Activated CD8-positive, alpha-beta memory T cell treated with anti-CD3 and anti-CD28 coated beads for 4 hours (primary cell): ENCODE results near the gene CDK14.

Source experiments
- DNase-seq, 2 donors: peaks; one replicate each; pipeline ENCODE4 v3.0.0-alpha.2; 2020; ENCODE audit warnings: low read depth in 2 of 2

The CDK14 gene

GRCh38 chr7:90839316-90839715 lies 243.2 kb downstream of the CDK14 start:
- no peak for DNase-seq

- no peak for DNase-seq
Observed at GRCh38 chr7:90839727-90840291, 243.7 kb downstream of the CDK14 start.

DNA sequence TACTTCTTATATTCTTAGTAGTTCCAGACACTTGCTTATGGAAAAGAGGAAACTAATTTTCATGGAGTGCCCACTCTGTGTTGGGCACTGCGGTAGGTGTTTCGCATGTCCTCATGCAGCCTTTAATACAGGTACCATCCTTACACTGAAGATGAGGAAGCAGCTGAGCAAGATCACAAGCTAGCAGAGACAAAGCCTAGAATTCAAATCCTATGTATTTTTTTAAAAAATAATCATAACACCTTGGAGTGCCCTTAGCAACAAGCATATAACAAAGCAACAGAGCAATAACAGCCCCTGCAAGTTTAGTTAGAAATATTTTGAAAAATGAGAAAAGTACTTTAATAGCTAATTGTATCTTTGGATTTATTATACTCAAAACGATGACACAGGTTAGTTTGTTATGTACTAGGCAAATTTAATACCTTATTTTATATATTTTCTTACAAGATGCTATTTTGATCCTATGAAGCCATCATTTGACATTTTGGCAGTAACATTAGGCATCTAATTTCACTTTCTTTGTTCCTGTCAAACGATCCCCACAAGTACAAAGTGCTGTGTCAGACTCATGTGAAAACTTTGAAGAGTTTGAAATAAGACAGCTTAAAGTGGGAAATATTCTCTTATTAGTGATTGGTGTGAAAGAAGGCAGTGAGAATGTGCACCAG lies 245.8 kb downstream of the CDK14 start:
- DNase-seq = no peak

DNA sequence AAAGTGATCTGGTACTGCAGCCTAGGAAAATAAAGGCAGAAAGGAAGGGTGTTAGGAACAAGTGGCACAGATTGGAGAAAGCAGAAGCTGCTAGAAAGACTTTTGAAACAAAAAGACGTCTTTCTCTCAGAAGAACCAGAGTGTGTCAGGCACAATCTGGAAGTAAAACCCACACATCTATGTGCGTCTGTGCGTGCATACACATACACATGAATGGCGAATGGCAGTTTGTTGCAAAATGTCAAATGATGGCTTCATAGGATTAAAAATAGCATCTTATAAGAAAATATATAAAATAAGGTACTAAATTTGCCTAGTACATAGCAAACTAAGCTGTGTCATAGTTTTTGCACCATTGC lies 246.3 kb downstream of the CDK14 start:
- DNase-seq = no peak

DNA sequence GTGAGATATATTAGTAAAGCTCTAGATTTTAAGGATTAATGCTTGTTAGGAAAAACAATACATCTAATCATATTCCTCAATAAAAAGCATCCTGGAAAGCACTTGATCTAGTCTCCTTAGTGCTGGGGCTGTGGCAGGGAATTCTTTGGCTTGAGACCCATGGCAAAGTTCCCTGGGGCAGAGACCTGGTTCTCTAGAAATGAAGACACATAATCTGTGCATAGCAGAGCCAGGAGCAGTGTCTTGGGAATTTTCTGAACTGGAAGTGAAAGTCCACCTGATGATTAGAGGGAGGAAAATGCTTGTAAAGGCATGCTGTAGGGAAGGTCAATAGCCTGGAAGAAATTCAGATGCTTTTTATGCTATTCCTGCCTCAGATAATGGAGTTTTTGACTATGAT lies 247.4 kb downstream of the CDK14 start:
- DNase-seq = no peak

DNA sequence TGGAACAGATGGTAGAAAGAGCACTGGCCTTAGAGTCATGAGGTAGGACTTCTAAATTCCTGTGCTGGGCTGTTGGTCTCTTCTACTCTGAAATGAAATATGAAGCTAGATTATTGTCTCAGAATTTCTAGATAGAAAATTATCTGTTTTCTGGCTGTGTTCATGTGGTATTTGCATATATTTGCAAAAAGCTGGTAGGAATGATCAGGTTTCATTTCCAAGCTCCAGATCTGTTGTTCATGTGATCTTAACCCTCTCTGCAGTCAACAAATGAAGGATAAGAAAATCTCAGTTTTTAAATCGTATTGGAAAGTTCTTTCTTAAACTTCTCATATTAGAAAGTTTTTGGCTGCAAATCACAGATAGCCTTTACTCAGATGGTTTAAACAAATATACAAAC lies 248.3 kb downstream of the CDK14 start:
- DNase-seq = no peak

DNA sequence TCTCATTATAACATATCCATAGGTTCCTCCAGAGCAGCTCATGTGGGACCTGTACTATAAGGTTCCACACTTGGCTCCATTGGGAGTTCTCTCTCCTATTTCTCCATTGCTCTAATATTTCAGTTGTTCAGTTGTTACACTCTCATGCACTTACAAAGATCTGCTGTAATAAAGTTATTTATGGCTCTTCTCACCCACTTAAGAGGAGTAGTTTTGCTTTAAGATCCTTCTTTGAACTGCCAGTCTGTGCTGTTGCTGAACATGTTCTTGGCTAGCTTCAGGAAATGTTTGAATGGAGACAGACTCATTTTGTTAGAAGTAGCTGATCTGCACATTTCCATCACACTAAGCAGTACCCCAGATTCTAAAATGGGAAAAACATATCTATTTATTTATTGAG lies 250.1 kb downstream of the CDK14 start:
- DNase-seq = no peak

DNA sequence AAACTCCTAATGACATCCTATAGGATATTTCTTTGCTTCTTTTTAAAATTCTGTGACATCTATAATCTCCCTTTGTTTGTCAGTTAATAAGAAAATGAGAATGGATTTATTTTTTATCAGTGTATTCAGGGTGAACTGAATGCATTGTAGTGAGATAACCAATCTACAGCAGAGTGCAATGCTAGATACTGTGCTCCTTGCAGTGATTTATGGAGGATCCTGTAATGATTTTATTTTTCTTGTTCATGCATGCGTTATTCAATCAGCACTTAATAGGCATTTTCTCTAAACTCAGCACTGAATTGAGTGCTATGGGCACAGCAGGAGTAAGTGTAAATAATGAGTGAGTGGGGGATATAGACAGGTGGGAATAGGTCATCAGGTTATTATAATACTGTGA lies 253.9 kb downstream of the CDK14 start:
- DNase-seq = no peak

GRCh38 chr7:90850471-90850870 lies 254.3 kb downstream of the CDK14 start:
- no peak for DNase-seq

DNA sequence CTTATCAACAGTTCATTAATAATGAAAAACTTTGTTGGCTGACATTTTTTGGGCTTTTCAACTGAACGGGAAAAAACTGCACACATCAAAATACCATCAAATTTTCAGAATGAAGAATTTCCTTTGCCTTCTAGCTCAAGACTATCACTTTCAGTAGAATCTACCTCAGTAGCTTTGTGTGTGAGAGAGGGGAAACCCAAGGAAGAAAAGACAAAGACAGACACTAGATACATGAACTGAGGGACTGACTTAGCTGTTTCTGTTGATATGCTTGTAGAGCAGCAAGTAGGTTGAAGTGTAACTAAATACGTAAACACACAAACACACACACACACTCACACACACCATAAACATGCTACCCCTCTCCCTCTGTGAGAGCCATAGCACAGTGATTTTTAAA lies 257.1 kb downstream of the CDK14 start:
- no peak for DNase-seq

DNA sequence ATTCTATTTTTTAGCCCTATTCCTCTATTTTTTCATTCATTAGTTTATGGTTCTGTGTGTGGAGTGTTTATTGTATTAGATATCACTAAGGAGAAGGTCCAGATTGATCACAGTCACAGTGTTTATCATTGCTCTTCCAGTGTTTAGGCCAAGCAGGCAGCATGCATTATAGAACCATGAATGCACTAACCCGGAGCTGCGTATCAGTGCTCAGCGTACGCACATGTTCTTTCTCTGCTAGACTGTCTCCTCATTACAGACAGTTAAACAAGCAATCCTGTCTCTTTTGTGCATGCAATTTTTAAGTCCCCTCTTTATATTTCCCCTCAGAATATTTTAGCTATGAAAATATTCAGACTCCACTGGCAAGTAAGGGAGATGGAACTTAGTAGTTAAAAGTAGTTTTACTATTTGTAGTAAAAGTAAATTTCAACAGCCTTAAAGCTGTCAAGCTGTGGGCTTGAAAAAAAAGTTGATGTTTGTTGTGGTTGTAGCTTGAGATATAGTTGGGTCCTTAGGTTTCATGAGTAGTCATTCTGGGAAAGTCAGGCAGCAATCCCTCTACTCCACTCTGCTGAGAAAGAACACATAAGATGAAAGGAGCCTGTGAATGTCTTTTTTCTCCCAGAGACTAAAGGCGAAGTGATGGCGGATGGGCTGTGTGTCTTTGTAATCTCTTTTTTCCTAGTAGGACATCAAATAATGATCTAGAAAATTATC lies 260.4 kb downstream of the CDK14 start:
- no peak for DNase-seq

- no peak for DNase-seq
Observed at GRCh38 chr7:90857603-90858002, 261.5 kb downstream of the CDK14 start.

DNA sequence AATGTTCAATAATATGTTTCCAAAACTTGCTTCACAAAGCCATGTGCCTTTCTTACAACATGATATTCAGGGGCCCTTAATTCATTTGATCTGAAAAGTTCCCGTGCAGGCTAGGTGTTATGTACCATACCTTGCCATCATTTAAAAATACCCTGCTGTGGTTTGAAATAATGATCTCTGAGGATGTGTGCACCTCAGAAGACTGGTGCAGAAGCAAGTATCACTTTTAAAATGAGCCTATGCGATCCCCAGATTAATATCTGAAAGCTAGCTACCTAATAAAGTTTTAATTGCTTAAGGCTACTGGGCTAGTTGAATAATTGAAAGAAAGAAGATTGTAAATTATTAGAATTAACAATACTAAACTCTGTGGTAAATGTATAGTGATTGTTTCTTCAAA lies 262.4 kb downstream of the CDK14 start:
- DNase-seq = no peak

- DNase-seq = no peak
Observed at GRCh38 chr7:90859521-90859920, 263.4 kb downstream of the CDK14 start.

DNA sequence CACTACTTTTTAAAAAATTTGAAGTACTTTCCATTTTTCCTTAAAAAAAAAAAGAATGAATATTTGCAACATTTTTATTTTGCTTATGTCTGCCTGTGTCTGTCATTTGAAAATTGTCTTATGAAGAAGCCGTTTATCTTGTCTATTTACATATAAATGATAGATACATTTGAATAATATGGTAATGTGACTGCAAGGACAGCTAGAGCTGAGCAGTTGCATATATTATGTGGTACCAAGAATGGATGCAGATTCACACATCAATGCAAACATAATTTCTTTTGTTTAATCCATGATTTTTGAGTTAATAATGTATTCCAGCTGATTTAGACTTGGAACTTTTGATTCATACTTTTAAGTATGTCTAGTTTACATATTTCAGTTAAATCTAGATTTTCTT lies 268.0 kb downstream of the CDK14 start:
- no peak for DNase-seq

GRCh38 chr7:90869335-90869734 lies 273.2 kb downstream of the CDK14 start:
- no peak for DNase-seq

- DNase-seq = no peak
Observed at GRCh38 chr7:90876701-90877100, 280.6 kb downstream of the CDK14 start.

DNA sequence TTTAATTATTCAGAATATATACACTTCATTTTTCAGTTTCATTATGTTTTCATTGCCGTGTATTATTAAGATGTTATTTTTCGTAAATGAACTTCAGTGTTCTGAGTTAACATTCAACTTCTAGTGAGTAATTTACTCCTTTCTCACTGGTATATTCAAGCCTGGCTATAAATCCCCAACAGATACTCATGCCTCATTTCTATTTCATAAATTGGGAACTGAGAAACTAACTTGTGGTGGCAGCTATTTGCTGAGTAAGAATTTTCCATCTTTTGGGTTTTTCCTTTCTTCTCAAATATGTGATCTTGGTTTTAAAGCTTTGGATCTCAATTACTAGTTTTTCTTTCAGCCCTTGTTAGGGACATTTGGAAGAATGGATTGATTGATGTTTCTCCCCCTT lies 281.1 kb downstream of the CDK14 start:
- no peak for DNase-seq

GRCh38 chr7:90879924-90880323 lies 283.8 kb downstream of the CDK14 start:
- no peak for DNase-seq

GRCh38 chr7:90886416-90886815 lies 290.3 kb downstream of the CDK14 start:
- no peak for DNase-seq

- no peak for DNase-seq
Observed at GRCh38 chr7:90889210-90889609, 293.1 kb downstream of the CDK14 start.

- DNase-seq = no peak
Observed at GRCh38 chr7:90889644-90890043, 293.5 kb downstream of the CDK14 start.

- DNase-seq = no peak
Observed at GRCh38 chr7:90891529-90891928, 295.4 kb downstream of the CDK14 start.
